DND-41 (cell line): ENCODE results near the gene RBMS1.
"Not testable (repeated sequence)": the region's sequence is repeated elsewhere in the genome, so short reads cannot be mapped to it uniquely, and the experiment has no call there.

Experiments used
- ATAC-seq: fragments of 200-7000 bp; cut with Tn5 transposase; 3 replicates; pipeline ENCODE4 v1.9.1; 2021; ENCODE audit warnings: low read depth; ENCODE audit not compliant: insufficient read depth
- DNase-seq: peaks from one replicate; pipeline ENCODE4 v3.0.0-alpha.2; 2020
- H2AFZ ChIP-seq: 2 replicates; pipeline ENCODE4 v1.6.0; 2012; ENCODE audit warnings: low read depth, low read length
- H3K27ac ChIP-seq: 2 replicates; pipeline ENCODE4 v1.5.1; 2012; ENCODE audit warnings: low read length, inconsistent platforms
- H3K27me3 ChIP-seq: fragments of 200-600 bp; sonication (generic); 2 replicates; pipeline ENCODE4 v1.6.0; 2012; ENCODE audit warnings: low read length, mild to moderate bottlenecking, inconsistent platforms; ENCODE audit not compliant: insufficient read depth, poor library complexity
- H3K36me3 ChIP-seq: 2 replicates; pipeline ENCODE4 v1.5.1; 2012; ENCODE audit warnings: low read length, inconsistent platforms; ENCODE audit not compliant: insufficient read depth
- H3K4me1 ChIP-seq: 2 replicates; pipeline ENCODE4 v1.5.1; 2012; ENCODE audit warnings: mild to moderate bottlenecking, low read length; ENCODE audit not compliant: insufficient read depth
- H3K4me2 ChIP-seq: 2 replicates; pipeline ENCODE4 v1.6.0; 2012; ENCODE audit warnings: mild to moderate bottlenecking, moderate library complexity, low read length, inconsistent platforms; ENCODE audit not compliant: insufficient read depth
- H3K4me3 ChIP-seq, 2 experiments: fragments of 200-600 bp in 1 of 2; shearing (Covaris generic) in 1 of 2; 2 replicates each; pipeline ENCODE4 v1.5.1; 2012 to 2016; ENCODE audit warnings: inconsistent platforms in 2 of 2, low read length in 2 of 2, mild to moderate bottlenecking in 2 of 2, low read depth in 1 of 2, moderate library complexity in 1 of 2
- H3K79me2 ChIP-seq: 2 replicates; pipeline ENCODE4 v1.6.0; 2012; ENCODE audit warnings: low read length, inconsistent platforms; ENCODE audit not compliant: insufficient read depth
- H3K9ac ChIP-seq: 2 replicates; pipeline ENCODE4 v1.6.0; 2012; ENCODE audit warnings: low read depth, mild to moderate bottlenecking, inconsistent platforms, low read length, moderate library complexity
- H3K9me3 ChIP-seq: 2 replicates; pipeline ENCODE4 v1.5.1; 2012; ENCODE audit warnings: low read length, moderate library complexity, mild to moderate bottlenecking, inconsistent platforms; ENCODE audit not compliant: insufficient read depth, severe bottlenecking
- H4K20me1 ChIP-seq: 2 replicates; pipeline ENCODE4 v1.6.0; 2012; ENCODE audit warnings: low read length; ENCODE audit not compliant: insufficient read depth
- CTCF ChIP-seq: IDR thresholded peaks from 2 replicates; pipeline ENCODE4 v1.5.1; 2012; ENCODE audit warnings: borderline replicate concordance, low read length, moderate library complexity, mild to moderate bottlenecking; ENCODE audit not compliant: poor library complexity, severe bottlenecking; ENCODE audit errors: extremely low read depth
- EZH2 ChIP-seq: IDR thresholded peaks from 3 replicates; pipeline ENCODE4 v1.6.1; 2012; ENCODE audit warnings: borderline replicate concordance, low read depth, mild to moderate bottlenecking, moderate library complexity, low read length, inconsistent platforms; ENCODE audit not compliant: severe bottlenecking

RBMS1 gene

GRCh38 chr2:160442603-160443002, 51.0 kb downstream of the RBMS1 start:
- no peaks in the 10 kb centered on the region for H3K36me3 ChIP-seq
- DNase-seq, result no peak
- H3K27me3 ChIP-seq, result no peaks in the 10 kb centered on the region
- H3K4me2 ChIP-seq, result no peak overlapping the region
- peaks cover 9% of the 10 kb centered on the region for H3K9me3 ChIP-seq
- H3K79me2 ChIP-seq, result no peaks in the 10 kb centered on the region
- no peak overlapping the region for H2AFZ ChIP-seq
- H3K27ac ChIP-seq, result no peak overlapping the region
- no peak overlapping the region for H3K9ac ChIP-seq
- TF ChIP-seq CTCF (no peak), EZH2 (no peak)
- H3K4me3 ChIP-seq, result no peak overlapping the region
- ATAC-seq, result no peak
- H3K4me1 ChIP-seq, result no peaks in the 10 kb centered on the region
- no peaks in the 10 kb centered on the region for H4K20me1 ChIP-seq

- no peak overlapping the region for H3K4me2 ChIP-seq
- no peak for TF ChIP-seq CTCF
- no peak for TF ChIP-seq EZH2
- no peak for ATAC-seq
Observed at GRCh38 chr2:160440888-160441287, 52.7 kb downstream of the RBMS1 start.

GRCh38 chr2:160439038-160439437, 54.6 kb downstream of the RBMS1 start:
- H4K20me1 ChIP-seq, H3K9me3 ChIP-seq, H3K27ac ChIP-seq, H3K4me3 ChIP-seq, H3K36me3 ChIP-seq, H2AFZ ChIP-seq, ATAC-seq, H3K27me3 ChIP-seq, H3K9ac ChIP-seq, DNase-seq, H3K4me2 ChIP-seq, H3K79me2 ChIP-seq, H3K4me1 ChIP-seq: not testable (repeated sequence)

More at GRCh38 chr2:160440888-160441287, 52.7 kb downstream of the RBMS1 start:
- no peaks in the 10 kb centered on the region for H4K20me1 ChIP-seq
- H3K27ac ChIP-seq, result no peak overlapping the region
- H3K9me3 ChIP-seq, result peaks cover 9% of the 10 kb centered on the region
- H3K27me3 ChIP-seq, result no peaks in the 10 kb centered on the region
- no peaks in the 10 kb centered on the region for H3K79me2 ChIP-seq
- no peaks in the 10 kb centered on the region for H3K4me1 ChIP-seq
- DNase-seq, result no peak
- H3K4me3 ChIP-seq, result no peak overlapping the region
- no peak overlapping the region for H2AFZ ChIP-seq
- H3K36me3 ChIP-seq, result no peaks in the 10 kb centered on the region
- H3K9ac ChIP-seq, result no peak overlapping the region

GRCh38 chr2:160437273-160437672, 56.3 kb downstream of the RBMS1 start:
- Histone ChIP-seq H3K4me1 (no peaks in the 10 kb centered on the region), H2AFZ (no peak overlapping the region), H3K9me3 (peaks cover 3% of the 10 kb centered on the region), H3K27me3 (no peaks in the 10 kb centered on the region), H3K79me2 (no peaks in the 10 kb centered on the region), H4K20me1 (no peaks in the 10 kb centered on the region), H3K36me3 (no peaks in the 10 kb centered on the region), H3K9ac (no peak overlapping the region), H3K4me2 (no peak overlapping the region), H3K4me3 (no peak overlapping the region), H3K27ac (no peak overlapping the region)
- TF ChIP-seq CTCF (no peak), EZH2 (no peak)
- no peak for DNase-seq
- ATAC-seq, result no peak
